ENCODE measurements around the gene RSU1.

Gene RSU1

GRCh38 chr10:16609211-16609610, 208.0 kb downstream of the RSU1 start:
- no peak for TF ChIP-seq TCF4 (CRISPR knock-in tag; IDR thresholded peaks at IDR 0.05; ENCODE audit: borderline replicate concordance)
- no peak for ATAC-seq

GRCh38 chr10:16606923-16607322, 210.3 kb downstream of the RSU1 start:
- no peak for TF ChIP-seq ARNTL (CRISPR knock-in tag; IDR thresholded peaks at IDR 0.05; ENCODE audit: borderline replicate concordance, low read depth)
- TF ChIP-seq ZFP3 (CRISPR knock-in tag; IDR thresholded peaks at IDR 0.05): no peak
- no peak for TF ChIP-seq ZNF565 (CRISPR knock-in tag; conservative IDR thresholded peaks at IDR 0.05; ENCODE audit: low read depth)
- no peak for TF ChIP-seq OSR1 (CRISPR knock-in tag; IDR thresholded peaks at IDR 0.05)
- no peak for TF ChIP-seq ZNF70 (CRISPR knock-in tag; IDR thresholded peaks at IDR 0.05)
- ATAC-seq: no peak

- no peak for ATAC-seq
- no peak for TF ChIP-seq PATZ1 (CRISPR knock-in tag; IDR thresholded peaks at IDR 0.05; ENCODE audit: borderline replicate concordance)
Observed at GRCh38 chr10:16606421-16606820, 210.8 kb downstream of the RSU1 start.

- no peak for ATAC-seq
- TF ChIP-seq GLIS3 (CRISPR knock-in tag; IDR thresholded peaks at IDR 0.05) (no peak), ZNF565 (CRISPR knock-in tag; conservative IDR thresholded peaks at IDR 0.05; ENCODE audit: low read depth) (no peak), BACH2 (CRISPR knock-in tag; IDR thresholded peaks at IDR 0.05; ENCODE audit: borderline replicate concordance) (no peak), ARNTL (CRISPR knock-in tag; IDR thresholded peaks at IDR 0.05; ENCODE audit: borderline replicate concordance, low read depth) (no peak), TSHZ2 (CRISPR knock-in tag; IDR thresholded peaks at IDR 0.05) (no peak), SNAI2 (CRISPR knock-in tag; IDR thresholded peaks at IDR 0.05) (no peak), PATZ1 (CRISPR knock-in tag; IDR thresholded peaks at IDR 0.05; ENCODE audit: borderline replicate concordance) (no peak)
Observed at GRCh38 chr10:16603308-16603707, 213.9 kb downstream of the RSU1 start.

- no peak for ATAC-seq
- no peak for TF ChIP-seq TOX (CRISPR knock-in tag; IDR thresholded peaks at IDR 0.05; ENCODE audit: borderline replicate concordance)
- TF ChIP-seq ESRRG (CRISPR knock-in tag; IDR thresholded peaks at IDR 0.05): no peak
- no peak for TF ChIP-seq ZNF565 (CRISPR knock-in tag; conservative IDR thresholded peaks at IDR 0.05; ENCODE audit: low read depth)
- TF ChIP-seq RARB (CRISPR knock-in tag; IDR thresholded peaks at IDR 0.05): no peak
Observed at GRCh38 chr10:16602104-16602775, 215.0 kb downstream of the RSU1 start.

GRCh38 chr10:16599662-16600061, 217.6 kb downstream of the RSU1 start:
- no peak for ATAC-seq
- TF ChIP-seq ESRRG (CRISPR knock-in tag; IDR thresholded peaks at IDR 0.05) (no peak), TSHZ2 (CRISPR knock-in tag; IDR thresholded peaks at IDR 0.05) (no peak), CREB5 (CRISPR knock-in tag; IDR thresholded peaks at IDR 0.05; ENCODE audit: low read depth) (no peak), CSRNP3 (CRISPR knock-in tag; IDR thresholded peaks at IDR 0.05) (no peak), RARB (CRISPR knock-in tag; IDR thresholded peaks at IDR 0.05) (no peak), ISL1 (CRISPR knock-in tag; IDR thresholded peaks at IDR 0.05) (no peak), ZFP3 (CRISPR knock-in tag; IDR thresholded peaks at IDR 0.05) (no peak), ZC3H10 (CRISPR knock-in tag; IDR thresholded peaks at IDR 0.05) (no peak), ZNF8 (CRISPR knock-in tag; IDR thresholded peaks at IDR 0.05) (no peak), ZFP30 (CRISPR knock-in tag; IDR thresholded peaks at IDR 0.05) (no peak), CSDC2 (CRISPR knock-in tag; IDR thresholded peaks at IDR 0.05) (no peak), OSR1 (CRISPR knock-in tag; IDR thresholded peaks at IDR 0.05) (no peak)
